Epithelial cell of proximal tubule (primary cell): ENCODE data around the gene EIF4E. TPM values are rescaled to one million over a fixed set of nuclear protein-coding genes. Genes with fewer than 3 reads are reported as not detected.

Experiments
- DNase-seq: peaks from one replicate; pipeline ENCODE4 v3.0.0-alpha.2; 2011; ENCODE audit warnings: low read depth
- H3K4me3 ChIP-seq: 2 replicates; pipeline ENCODE4 v1.5.1; 2011; ENCODE audit warnings: low read depth, mild to moderate bottlenecking, low read length
- CTCF ChIP-seq: conservative IDR thresholded peaks from 2 replicates; pipeline ENCODE4 v1.5.1; 2012; ENCODE audit warnings: low read depth, mild to moderate bottlenecking, low read length
- total RNA-seq: library from RNA; depleted of rRNA; stranded (reverse); fragments of >200 nt; gene quantifications from 2 replicates; pipeline ENCODE4 v1.2.3, GENCODE V29; 2015

Gene EIF4E
- 157 and 178 TPM in 2 replicates for total RNA-seq

GRCh38 chr4:98928505-98929340, at the start of gene EIF4E:
TSS of gene EIF4E (minus strand) at chr4:98929133. CDS start at chr4:98929112, 21 bp downstream.
- TF ChIP-seq CTCF: peak; percentile 18
- peak; percentile 90 for DNase-seq
- H3K4me3 ChIP-seq: peak within 1 kb of the TSS; percentile 97

GRCh38 chr4:98977557-98977956, 48.6 kb upstream of the EIF4E start:
- TF ChIP-seq CTCF: no peak

GRCh38 chr4:98976716-98977115, 47.8 kb upstream of the EIF4E start:
- no peak for TF ChIP-seq CTCF
- no peak for DNase-seq
- no peak overlapping the region for H3K4me3 ChIP-seq

More at GRCh38 chr4:98977557-98977956, 48.6 kb upstream of the EIF4E start:
- DNase-seq: no peak
- H3K4me3 ChIP-seq: no peak overlapping the region

GRCh38 chr4:98969878-98970785, 41.2 kb upstream of the EIF4E start:
- no peak for TF ChIP-seq CTCF
- no peak for DNase-seq
- H3K4me3 ChIP-seq: no peak overlapping the region

GRCh38 chr4:98967786-98968329, 38.9 kb upstream of the EIF4E start:
- no peak overlapping the region for H3K4me3 ChIP-seq
- DNase-seq: no peak
- TF ChIP-seq CTCF: no peak

- no peak for DNase-seq
- no peak for TF ChIP-seq CTCF
- no peak overlapping the region for H3K4me3 ChIP-seq
These were observed 38.0 kb upstream of the EIF4E start for GRCh38 chr4:98966926-98967325.
